ENCODE measurements around the gene OMA1. TPM values are rescaled to one million over a fixed set of nuclear protein-coding genes. Genes with fewer than 3 reads are reported as not detected.
A peak's percentile ranks its signal among the peaks of the same experiment; 100 is the strongest.

The OMA1 gene
- total RNA-seq: 10 to 100 TPM; 17.1 to 32.2 (median 29.0) TPM

DNA sequence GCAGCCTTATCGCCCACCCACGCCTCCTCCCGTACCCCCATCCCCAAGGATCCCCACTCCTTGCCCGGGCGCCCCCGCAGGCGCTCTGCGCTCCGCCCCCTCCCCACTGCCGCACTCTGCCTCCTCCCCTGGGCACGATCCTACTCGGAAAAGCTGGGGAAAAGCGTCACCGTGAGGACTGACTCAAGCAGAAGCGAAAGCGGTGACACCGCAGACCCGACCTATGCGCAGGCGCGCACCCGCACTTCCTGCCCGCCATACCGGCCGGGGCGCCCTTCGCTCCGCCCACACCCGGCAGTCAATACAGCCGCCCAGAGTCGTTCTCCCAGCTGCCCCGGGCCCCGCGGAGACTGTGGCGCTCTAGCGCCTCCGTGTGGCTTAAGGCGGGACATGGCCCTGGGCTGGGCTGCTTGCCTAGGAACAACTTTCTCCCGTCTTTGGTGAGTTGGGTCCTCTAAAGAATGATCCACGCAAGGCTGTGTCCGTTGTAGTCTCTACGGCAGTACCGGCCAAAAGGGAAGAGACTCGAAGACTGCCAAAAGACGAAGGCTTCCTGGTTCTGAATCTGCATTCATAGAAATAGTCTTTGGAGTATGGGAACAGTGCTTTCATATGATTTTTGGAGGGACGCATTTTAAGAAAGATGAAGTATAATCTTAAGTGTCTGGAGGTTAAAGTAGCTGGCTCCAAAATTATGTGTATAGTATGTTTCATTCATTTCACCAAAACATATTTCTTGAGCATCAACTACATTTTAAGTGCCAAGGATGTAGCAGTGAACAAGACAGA lies at the start of gene OMA1:
TSS of gene OMA1 (minus strand) at position 207 of the 789 bp plus-strand sequence. CDS start 7,432 bp downstream, outside the sequence.
- Histone ChIP-seq H3K27ac (peak within 1 kb of the TSS; percentile 95 to 99 (median 98)), H3K27me3 (no peaks in the 10 kb centered on the region), H3K4me3 (peak within 1 kb of the TSS; percentile 58 to 74 (median 68)), H3K9me3 (no peaks in the 10 kb centered on the region), H3K4me1 (peaks cover 0 to 21% (median 11%) of the 10 kb centered on the region in 4 donors), H3K36me3 (no peaks in the 10 kb centered on the region)
- TF ChIP-seq POLR2A (IDR thresholded peaks at IDR 0.05): peak; percentile 71 to 80
- TF ChIP-seq EP300 (IDR thresholded peaks at IDR 0.05): peak; percentile 90 to 91
- TF ChIP-seq, protein P1, sequence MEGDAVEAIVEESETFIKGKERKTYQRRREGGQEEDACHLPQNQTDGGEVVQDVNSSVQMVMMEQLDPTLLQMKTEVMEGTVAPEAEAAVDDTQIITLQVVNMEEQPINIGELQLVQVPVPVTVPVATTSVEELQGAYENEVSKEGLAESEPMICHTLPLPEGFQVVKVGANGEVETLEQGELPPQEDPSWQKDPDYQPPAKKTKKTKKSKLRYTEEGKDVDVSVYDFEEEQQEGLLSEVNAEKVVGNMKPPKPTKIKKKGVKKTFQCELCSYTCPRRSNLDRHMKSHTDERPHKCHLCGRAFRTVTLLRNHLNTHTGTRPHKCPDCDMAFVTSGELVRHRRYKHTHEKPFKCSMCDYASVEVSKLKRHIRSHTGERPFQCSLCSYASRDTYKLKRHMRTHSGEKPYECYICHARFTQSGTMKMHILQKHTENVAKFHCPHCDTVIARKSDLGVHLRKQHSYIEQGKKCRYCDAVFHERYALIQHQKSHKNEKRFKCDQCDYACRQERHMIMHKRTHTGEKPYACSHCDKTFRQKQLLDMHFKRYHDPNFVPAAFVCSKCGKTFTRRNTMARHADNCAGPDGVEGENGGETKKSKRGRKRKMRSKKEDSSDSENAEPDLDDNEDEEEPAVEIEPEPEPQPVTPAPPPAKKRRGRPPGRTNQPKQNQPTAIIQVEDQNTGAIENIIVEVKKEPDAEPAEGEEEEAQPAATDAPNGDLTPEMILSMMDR (IDR thresholded peaks at IDR 0.05): peak; percentile 92 to 98 (median 97)
- peak; percentile 87 to 92 for DNase-seq (ENCODE audit: low spot score in 2 of 2)
- WGBS, 2 donors: 1 to 2% methylated on average over 16 to 36 of the region's 46 CpGs

DNA sequence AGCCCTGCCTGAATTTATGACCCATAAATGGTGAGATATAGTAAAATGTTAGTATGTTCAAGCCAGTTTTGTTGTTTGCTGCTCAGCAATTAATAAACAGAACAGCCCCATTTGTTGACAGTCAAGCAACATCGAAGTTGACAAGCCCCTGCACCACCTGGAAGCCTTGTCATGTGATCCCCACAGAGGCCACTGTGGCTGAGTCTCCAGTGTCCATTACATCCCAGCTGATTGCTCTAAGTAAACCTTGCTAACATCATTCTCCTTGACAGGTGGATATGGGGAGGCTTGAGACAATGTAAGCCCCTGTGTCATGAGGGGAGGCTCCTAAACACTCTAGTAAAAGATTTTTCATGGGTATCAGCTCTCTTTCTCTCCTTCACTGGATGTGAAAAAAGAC lies 48.0 kb upstream of the OMA1 start:
- TF ChIP-seq, protein P1 (IDR thresholded peaks at IDR 0.05): no peak
- TF ChIP-seq POLR2A (IDR thresholded peaks at IDR 0.05) (no peak), EP300 (IDR thresholded peaks at IDR 0.05) (no peak)
- no peaks in the 10 kb centered on the region for H3K9me3 ChIP-seq
- H3K27ac ChIP-seq: no peak overlapping the region
- DNase-seq (ENCODE audit: low spot score in 2 of 2): no peak
- H3K27me3 ChIP-seq: no peaks in the 10 kb centered on the region
- H3K36me3 ChIP-seq: no peaks in the 10 kb centered on the region
- no peak overlapping the region for H3K4me3 ChIP-seq
- WGBS, 2 donors: 87 to 100% methylated on average over 1 of the region's 1 CpG
- H3K4me1 ChIP-seq: peaks cover 0 to 31% (median 7%) of the 10 kb centered on the region in 4 donors

DNA sequence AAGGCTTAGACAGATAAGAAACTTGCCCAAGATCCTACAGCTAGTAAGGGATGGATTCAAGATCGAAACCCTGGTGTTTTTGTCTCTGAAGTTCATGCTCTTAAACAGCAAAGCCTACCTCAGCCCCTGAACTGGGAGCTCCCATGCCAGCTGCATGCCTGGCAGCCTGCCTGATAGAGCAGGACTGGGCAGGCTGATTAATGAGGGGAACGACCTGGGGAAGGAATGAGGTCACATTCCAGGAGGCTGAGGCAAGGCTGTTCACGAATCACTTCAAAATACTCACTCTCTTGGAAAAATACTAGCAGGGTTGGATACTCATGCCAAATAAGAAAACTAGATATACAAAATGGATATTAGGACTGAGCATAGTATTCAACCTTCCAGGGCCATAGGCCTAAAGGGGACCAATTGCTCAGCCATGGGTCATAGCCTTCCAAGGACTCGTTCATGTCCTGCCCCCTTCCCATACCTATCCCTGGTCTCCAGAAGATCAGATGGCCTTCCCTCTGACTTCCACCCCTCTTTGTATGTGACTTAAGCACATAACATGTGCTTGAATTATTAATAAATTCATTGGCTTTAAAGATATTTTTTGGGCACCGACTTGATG lies 46.1 kb upstream of the OMA1 start:
- WGBS, 2 donors: 29 to 35% methylated on average over 5 of the region's 5 CpGs
- peak overlapping the region in 2 of 4 donors; percentile 3 to 11 for H3K27ac ChIP-seq
- DNase-seq (ENCODE audit: low spot score in 2 of 2): no peak

DNA sequence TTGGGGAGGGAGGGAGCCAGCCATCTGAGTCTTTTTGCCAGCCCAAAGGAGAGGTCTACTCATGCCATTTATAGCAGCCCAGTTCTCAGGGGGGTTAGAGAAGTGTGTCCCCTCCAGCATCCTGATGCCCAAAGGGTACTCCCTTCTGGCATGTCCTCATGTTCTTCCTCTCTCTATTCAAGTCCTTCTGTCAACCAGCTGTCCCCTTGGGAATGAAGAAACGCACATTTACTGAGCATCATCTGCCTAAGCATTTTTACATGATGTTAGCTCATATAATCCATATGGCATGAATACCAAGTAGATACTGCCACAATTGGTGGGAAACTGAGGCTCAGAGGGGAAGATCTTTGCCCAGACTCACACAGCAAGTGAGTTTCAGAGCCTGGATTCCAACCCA lies 45.3 kb upstream of the OMA1 start:
- H3K27ac ChIP-seq: peak overlapping the region in 1 of 4 donors; percentile 11
- no peaks in the 10 kb centered on the region for H3K9me3 ChIP-seq
- TF ChIP-seq, protein P1 (IDR thresholded peaks at IDR 0.05): no peak
- TF ChIP-seq POLR2A (IDR thresholded peaks at IDR 0.05): no peak
- no peak for TF ChIP-seq EP300 (IDR thresholded peaks at IDR 0.05)
- H3K36me3 ChIP-seq: no peaks in the 10 kb centered on the region
- H3K27me3 ChIP-seq: no peaks in the 10 kb centered on the region
- peaks cover 0 to 21% (median 7%) of the 10 kb centered on the region in 4 donors for H3K4me1 ChIP-seq
- H3K4me3 ChIP-seq: no peak overlapping the region
- no peak for DNase-seq (ENCODE audit: low spot score in 2 of 2)
- 75 to 88% methylated on average over 1 of the region's 1 CpG for WGBS, 2 donors

More for the DNA sequence above, 46.1 kb upstream of the OMA1 start:
- no peak for TF ChIP-seq POLR2A (IDR thresholded peaks at IDR 0.05)
- TF ChIP-seq EP300 (IDR thresholded peaks at IDR 0.05): peak in 1 of 2 donors; percentile 24
- Histone ChIP-seq H3K9me3 (no peaks in the 10 kb centered on the region), H3K36me3 (no peaks in the 10 kb centered on the region), H3K4me1 (peaks cover 0 to 29% (median 7%) of the 10 kb centered on the region in 4 donors), H3K27me3 (no peaks in the 10 kb centered on the region), H3K4me3 (no peak overlapping the region)

DNA sequence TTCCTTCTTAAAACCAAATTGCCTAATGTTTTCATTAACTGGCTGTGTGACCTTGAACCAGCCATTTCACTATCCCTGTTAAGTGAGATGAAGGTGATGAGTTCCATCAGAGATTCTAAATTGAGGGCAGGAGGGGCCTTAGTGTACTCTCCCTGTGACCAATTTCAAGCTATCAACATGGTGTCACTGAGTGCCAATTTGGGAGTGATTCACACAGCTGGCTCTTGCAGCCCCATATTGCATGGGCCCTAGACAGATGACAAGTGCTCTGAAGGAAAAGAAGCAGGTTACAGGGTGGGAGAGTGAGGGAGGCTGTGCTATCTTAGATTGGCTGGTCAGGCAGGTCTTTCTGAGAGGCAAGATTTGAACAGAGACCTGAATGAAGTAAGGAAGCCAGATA lies 43.5 kb upstream of the OMA1 start:
- H3K36me3 ChIP-seq: no peaks in the 10 kb centered on the region
- no peak for TF ChIP-seq POLR2A (IDR thresholded peaks at IDR 0.05)
- TF ChIP-seq, protein P1 (IDR thresholded peaks at IDR 0.05): no peak
- no peak for TF ChIP-seq EP300 (IDR thresholded peaks at IDR 0.05)
- no peak overlapping the region for H3K4me3 ChIP-seq
- no peaks in the 10 kb centered on the region for H3K9me3 ChIP-seq
- no peaks in the 10 kb centered on the region for H3K27me3 ChIP-seq
- H3K27ac ChIP-seq: no peak overlapping the region
- peaks cover 0 to 28% (median 8%) of the 10 kb centered on the region in 4 donors for H3K4me1 ChIP-seq
- no peak for DNase-seq (ENCODE audit: low spot score in 2 of 2)
